Body of pancreas (tissue), 4 donors: ENCODE results near the gene ASF1B. TPM values are rescaled to one million over a fixed set of nuclear protein-coding genes. Genes with fewer than 3 reads are reported as not detected.

Experiments used
- ATAC-seq: fragments of 150-250 bp; one replicate; pipeline ENCODE4 v1.9.1; 2016
- DNase-seq, 4 donors: peaks; one replicate each; pipeline ENCODE4 v3.0.0-alpha.2; 2019
- H3K27ac ChIP-seq, 4 donors: fragments of 200-600 bp; sonication (generic); 1 replicate in 3 of 4; 2 replicates in 1 of 4; pipeline versions ENCODE4 v1.5.1 to v1.6.1; 2016 to 2019; ENCODE audit warnings: mild to moderate bottlenecking in 1 of 4, mixed read lengths in 1 of 4, moderate library complexity in 1 of 4
- H3K27me3 ChIP-seq, 2 donors: fragments of 200-600 bp; sonication (generic); one replicate each; pipeline ENCODE4 v1.6.0; 2016; ENCODE audit warnings: mild to moderate bottlenecking in 1 of 2
- H3K36me3 ChIP-seq, 2 donors: fragments of 200-600 bp; sonication (generic); replicated peaks in 1 of 2; 2 replicates each; pipeline ENCODE4 v1.5.1; 2016; ENCODE audit warnings: low read depth in 2 of 2; ENCODE audit not compliant: insufficient read depth in 1 of 2
- H3K4me1 ChIP-seq: fragments of 200-600 bp; sonication (generic); one replicate; pipeline ENCODE4 v1.6.0; 2016
- H3K4me3 ChIP-seq, 2 donors: fragments of 200-600 bp; sonication (generic); 1 replicate in 1 of 2; 2 replicates in 1 of 2; pipeline ENCODE4 v1.5.1; 2016 to 2019
- H3K9me3 ChIP-seq, 3 donors: fragments of 200-600 bp; sonication (generic); 1 replicate in 2 of 3; 2 replicates in 1 of 3; pipeline ENCODE4 v1.5.1; 2016
- POLR2A ChIP-seq, 3 donors: fragments of 450-650 bp; IDR thresholded peaks; one replicate each; pipeline ENCODE4 v1.6.1; 2016; ENCODE audit warnings: antibody characterized with exemption in 3 of 3, mild to moderate bottlenecking in 2 of 3
- WGBS, 2 donors: methylation state at CpG; one replicate each; pipeline ENCODE4 v1.1.5; 2017; 5-methylcytosine and 5-hydroxymethylcytosine counted together
- intact Hi-C: fragments of 100-400 bp; cut with DNase I; formaldehyde crosslinking; loops from one replicate; pipeline ENCODE4 v1.15.1; 2023
- total RNA-seq, 2 donors: library from RNA; depleted of rRNA; stranded (reverse); fragments of >200 nt; gene quantifications; one replicate each; pipeline ENCODE4 v1.1.0, GENCODE V29; 2016
- TF ChIP-seq, protein P1 (sequence below), 7 experiments: fragments of 450-650 bp in 4 of 7; fragments of 200-600 bp in 3 of 7; sonication (generic) in 3 of 7; IDR thresholded peaks; one replicate each; pipeline ENCODE4 v1.5.1; 2016 to 2019; ENCODE audit warnings: antibody characterized with exemption in 7 of 7

Gene ASF1B
- total RNA-seq, 2 donors from 2014 or later = 0.26 to 1.6 TPM

- intact Hi-C loops = loop anchor here (10.0 kb wide), 1 partner anchor 49 kb away; the partner anchor contains the start of gene ASF1B
- ATAC-seq (no peak), DNase-seq (no peak)
- Histone ChIP-seq H3K4me1 (peaks cover 35% of the 10 kb centered on the region), H3K4me3 (no peak overlapping the region), H3K27me3 (no peaks in the 10 kb centered on the region), H3K27ac (no peak overlapping the region), H3K36me3 (no peaks in the 10 kb centered on the region), H3K9me3 (no peaks in the 10 kb centered on the region)
- TF ChIP-seq, protein P1, sequence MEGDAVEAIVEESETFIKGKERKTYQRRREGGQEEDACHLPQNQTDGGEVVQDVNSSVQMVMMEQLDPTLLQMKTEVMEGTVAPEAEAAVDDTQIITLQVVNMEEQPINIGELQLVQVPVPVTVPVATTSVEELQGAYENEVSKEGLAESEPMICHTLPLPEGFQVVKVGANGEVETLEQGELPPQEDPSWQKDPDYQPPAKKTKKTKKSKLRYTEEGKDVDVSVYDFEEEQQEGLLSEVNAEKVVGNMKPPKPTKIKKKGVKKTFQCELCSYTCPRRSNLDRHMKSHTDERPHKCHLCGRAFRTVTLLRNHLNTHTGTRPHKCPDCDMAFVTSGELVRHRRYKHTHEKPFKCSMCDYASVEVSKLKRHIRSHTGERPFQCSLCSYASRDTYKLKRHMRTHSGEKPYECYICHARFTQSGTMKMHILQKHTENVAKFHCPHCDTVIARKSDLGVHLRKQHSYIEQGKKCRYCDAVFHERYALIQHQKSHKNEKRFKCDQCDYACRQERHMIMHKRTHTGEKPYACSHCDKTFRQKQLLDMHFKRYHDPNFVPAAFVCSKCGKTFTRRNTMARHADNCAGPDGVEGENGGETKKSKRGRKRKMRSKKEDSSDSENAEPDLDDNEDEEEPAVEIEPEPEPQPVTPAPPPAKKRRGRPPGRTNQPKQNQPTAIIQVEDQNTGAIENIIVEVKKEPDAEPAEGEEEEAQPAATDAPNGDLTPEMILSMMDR (IDR thresholded peaks at IDR 0.05) = no peak
- no peak for TF ChIP-seq POLR2A (IDR thresholded peaks at IDR 0.05)
- WGBS, 2 donors = 84 to 85% methylated on average over 5 of the region's 5 CpGs
These were observed 50.3 kb downstream of the ASF1B start for GRCh38 chr19:14086098-14086497.

- Histone ChIP-seq H3K9me3 (no peaks in the 10 kb centered on the region), H3K4me3 (no peak within 1 kb of the TSS), H3K36me3 (no peaks in the 10 kb centered on the region), H3K4me1 (peaks cover 38% of the 10 kb centered on the region), H3K27ac (no peak within 1 kb of the TSS), H3K27me3 (no peaks in the 10 kb centered on the region)
- intact Hi-C loops = loop anchor here (10.0 kb wide), 1 partner anchor 49 kb away; the partner anchor contains the start of gene ASF1B
- DNase-seq (no peak), ATAC-seq (no peak)
- TF ChIP-seq, protein P1 (IDR thresholded peaks at IDR 0.05) = no peak
- TF ChIP-seq POLR2A (IDR thresholded peaks at IDR 0.05) = no peak
- WGBS, 2 donors = 48 to 56% methylated on average over 25 to 31 of the region's 54 CpGs
These were observed 50.9 kb downstream of the ASF1B start, which contains the start of gene C19orf67 for GRCh38 chr19:14085309-14085995. Gene C19orf67, minus strand, starts transcription at chr19:14085783. Its CDS starts 156 bp downstream, at chr19:14085627.

DNA sequence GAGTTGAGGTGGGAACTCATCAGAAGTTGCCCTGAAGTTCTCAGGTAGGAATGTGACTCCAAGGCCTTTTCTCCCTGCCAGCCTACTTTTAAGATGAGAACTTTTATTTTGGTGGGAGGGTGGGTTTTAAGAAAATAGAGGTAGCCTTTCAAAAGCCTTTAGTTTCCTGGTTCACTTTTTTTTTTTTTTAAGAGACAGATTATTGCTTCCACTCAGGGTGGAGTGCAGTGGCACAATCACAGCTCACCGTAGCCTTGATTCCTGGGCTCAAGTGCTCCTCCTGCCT is 53.8 kb downstream of the ASF1B start:
- ATAC-seq (no peak), DNase-seq (no peak)
- H3K36me3 ChIP-seq = no peaks in the 10 kb centered on the region
- H3K27ac ChIP-seq = peak overlapping the region in 3 of 4 donors; percentile 92 to 96 (median 94)
- H3K9me3 ChIP-seq = no peaks in the 10 kb centered on the region
- H3K4me1 ChIP-seq = peaks cover 34% of the 10 kb centered on the region
- WGBS, 2 donors = 0 to 25% methylated on average over 1 of the region's 1 CpG
- H3K4me3 ChIP-seq = peak overlapping the region in 1 of 2 donors; percentile 70
- no peaks in the 10 kb centered on the region for H3K27me3 ChIP-seq
- intact Hi-C loops = loop anchor here (10.0 kb wide), 1 partner anchor 52 kb away; the partner anchor contains the start of gene ASF1B
- TF ChIP-seq, protein P1 (IDR thresholded peaks at IDR 0.05) = no peak
- no peak for TF ChIP-seq POLR2A (IDR thresholded peaks at IDR 0.05)

GRCh38 chr19:14081797-14082674 is 54.4 kb downstream of the ASF1B start:
- peak overlapping the region; percentile 79 to 96 (median 93) for H3K27ac ChIP-seq
- peaks cover 34% of the 10 kb centered on the region for H3K4me1 ChIP-seq
- H3K9me3 ChIP-seq = no peaks in the 10 kb centered on the region
- peak overlapping the region; percentile 63 to 70 for H3K4me3 ChIP-seq
- ATAC-seq = peak; percentile 25
- WGBS, 2 donors = 7 to 28% methylated on average over 7 to 24 of the region's 24 CpGs
- no peaks in the 10 kb centered on the region for H3K36me3 ChIP-seq
- intact Hi-C loops = loop anchor here (10.0 kb wide), 1 partner anchor 53 kb away; the partner anchor contains the start of gene ASF1B
- H3K27me3 ChIP-seq = no peaks in the 10 kb centered on the region
- DNase-seq = peak; percentile 52 to 67 (median 61)
- peak in 1 of 3 donors; percentile 8 for TF ChIP-seq POLR2A (IDR thresholded peaks at IDR 0.05)
- TF ChIP-seq, protein P1 (IDR thresholded peaks at IDR 0.05) = no peak
